ENCODE results near the gene STAC.
"Not testable (repeated sequence)": the region's sequence is repeated elsewhere in the genome, so short reads cannot be mapped to it uniquely, and the experiment has no call there.

Gene STAC

GRCh38 chr3:36482256-36482655 lies 102.0 kb downstream of the STAC start:
- DNase-seq, result no peak

GRCh38 chr3:36482880-36483279 lies 102.6 kb downstream of the STAC start:
- no peak for DNase-seq

- no peak for DNase-seq
These were observed 103.4 kb downstream of the STAC start for GRCh38 chr3:36483709-36484108.

- no peak for DNase-seq
These were observed 104.1 kb downstream of the STAC start for GRCh38 chr3:36484386-36484785.

GRCh38 chr3:36486009-36486795 lies 105.9 kb downstream of the STAC start:
- DNase-seq, result no peak

- DNase-seq, result no peak
These were observed 107.3 kb downstream of the STAC start for GRCh38 chr3:36487616-36488015.

GRCh38 chr3:36488077-36488789 lies 107.9 kb downstream of the STAC start:
- DNase-seq, result no peak

GRCh38 chr3:36489101-36489500 lies 108.8 kb downstream of the STAC start:
- no peak for DNase-seq

- DNase-seq, result no peak
These were observed 109.5 kb downstream of the STAC start for GRCh38 chr3:36489679-36490425.

- DNase-seq, result no peak
These were observed 112.7 kb downstream of the STAC start for GRCh38 chr3:36493051-36493450.

- DNase-seq, result peak; percentile 67
These were observed 114.3 kb downstream of the STAC start for GRCh38 chr3:36494461-36495109.

- peak; percentile 83 for DNase-seq
These were observed 116.7 kb downstream of the STAC start for GRCh38 chr3:36496684-36497633.

- not testable (repeated sequence) for DNase-seq
These were observed 119.7 kb downstream of the STAC start for GRCh38 chr3:36500053-36500452.

GRCh38 chr3:36501616-36502015 lies 121.3 kb downstream of the STAC start:
- no peak for DNase-seq

- no peak for DNase-seq
These were observed 125.1 kb downstream of the STAC start for GRCh38 chr3:36505393-36505792.

- no peak for DNase-seq
These were observed 131.6 kb downstream of the STAC start for GRCh38 chr3:36511791-36512486.

GRCh38 chr3:36512555-36512954 lies 132.3 kb downstream of the STAC start:
- peak; percentile 85 for DNase-seq

GRCh38 chr3:36514171-36514570 lies 133.9 kb downstream of the STAC start:
- DNase-seq, result peak; percentile 54

GRCh38 chr3:36519682-36520081 lies 139.4 kb downstream of the STAC start:
- no peak for DNase-seq

GRCh38 chr3:36520241-36521006 lies 140.1 kb downstream of the STAC start:
- DNase-seq, result no peak

- no peak for DNase-seq
These were observed 140.7 kb downstream of the STAC start for GRCh38 chr3:36521007-36521379.
